GM19043 (cell line): ENCODE measurements around the gene ITSN2.

ENCODE experiments used
- ATAC-seq: cut with Tn5 transposase; IDR thresholded peaks from one replicate; pipeline ENCODE4 v1.9.1; 2021; ENCODE audit warnings: low read depth; ENCODE audit not compliant: unreplicated experiment

The ITSN2 gene

GRCh38 chr2:24191156-24191555 is 169.2 kb downstream of the ITSN2 start:
- no peak for ATAC-seq

GRCh38 chr2:24190503-24190902 is 169.8 kb downstream of the ITSN2 start:
- ATAC-seq: no peak

GRCh38 chr2:24189551-24189950 is 170.8 kb downstream of the ITSN2 start:
- no peak for ATAC-seq

- no peak for ATAC-seq
Measured at GRCh38 chr2:24183366-24184069, 176.8 kb downstream of the ITSN2 start.

GRCh38 chr2:24182507-24182906 is 177.8 kb downstream of the ITSN2 start:
- ATAC-seq: no peak

GRCh38 chr2:24181849-24182248 is 178.5 kb downstream of the ITSN2 start:
- ATAC-seq: no peak

- no peak for ATAC-seq
Measured at GRCh38 chr2:24179683-24180082, 180.7 kb downstream of the ITSN2 start.

GRCh38 chr2:24176326-24176725 is 184.0 kb downstream of the ITSN2 start:
- ATAC-seq: no peak

- no peak for ATAC-seq
Measured at GRCh38 chr2:24175631-24176187, 184.6 kb downstream of the ITSN2 start.

- no peak for ATAC-seq
Measured at GRCh38 chr2:24174851-24175277, 185.5 kb downstream of the ITSN2 start, which contains the start of gene FAM228A. TSS of gene FAM228A (plus strand) at chr2:24175053. CDS start at chr2:24175481, 428 bp downstream.

GRCh38 chr2:24169023-24169422 is 191.3 kb downstream of the ITSN2 start:
- ATAC-seq: no peak

GRCh38 chr2:24164416-24164973 is 195.8 kb downstream of the ITSN2 start:
- peak; percentile 51 for ATAC-seq

GRCh38 chr2:24163601-24164000 is 196.7 kb downstream of the ITSN2 start:
- no peak for ATAC-seq

- ATAC-seq: no peak
Measured at GRCh38 chr2:24163186-24163585, 197.2 kb downstream of the ITSN2 start.

GRCh38 chr2:24162494-24162893 is 197.8 kb downstream of the ITSN2 start:
- ATAC-seq: no peak

GRCh38 chr2:24160761-24161160 is 199.6 kb downstream of the ITSN2 start:
- no peak for ATAC-seq

GRCh38 chr2:24159708-24160107 is 200.6 kb downstream of the ITSN2 start:
- no peak for ATAC-seq

- no peak for ATAC-seq
Measured at GRCh38 chr2:24158131-24158530, 202.2 kb downstream of the ITSN2 start.

GRCh38 chr2:24153478-24153877 is 206.9 kb downstream of the ITSN2 start:
- no peak for ATAC-seq
